Mucosa of descending colon (tissue), 3 donors: Measurements from ENCODE around the gene ASB13. TPM values are rescaled to one million over a fixed set of nuclear protein-coding genes. Genes with fewer than 3 reads are reported as not detected.

ENCODE experiments used
- ATAC-seq: fragments of 200-7000 bp; cut with Tn5 transposase; one replicate; pipeline ENCODE4 v1.9.1; 2020; ENCODE audit warnings: mild to moderate bottlenecking, moderate library complexity
- DNase-seq, 3 donors: peaks; one replicate each; pipeline ENCODE4 v3.0.0-alpha.2; 2020
- H3K36me3 ChIP-seq: fragments of 200-600 bp; one replicate; pipeline ENCODE4 v1.8.0; 2021; ENCODE audit warnings: low read depth, mild to moderate bottlenecking
- H3K4me1 ChIP-seq: fragments of 200-600 bp; one replicate; pipeline ENCODE4 v1.8.0; 2021; ENCODE audit warnings: low read depth, mild to moderate bottlenecking
- H3K4me3 ChIP-seq: fragments of 200-600 bp; one replicate; pipeline ENCODE4 v1.8.0; 2021; ENCODE audit warnings: mild to moderate bottlenecking
- H3K9me3 ChIP-seq: fragments of 200-600 bp; one replicate; pipeline ENCODE4 v1.8.0; 2021; ENCODE audit warnings: mild to moderate bottlenecking
- CTCF ChIP-seq: fragments of 200-600 bp; IDR thresholded peaks from one replicate; pipeline ENCODE4 v1.8.0; 2022; ENCODE audit warnings: antibody characterized with exemption, mild to moderate bottlenecking
- intact Hi-C, 2 donors: fragments of 100-400 bp; cut with DNase I in 1 of 2; cut with micrococcal nuclease in 1 of 2; formaldehyde crosslinking; loops; one replicate each; pipeline versions ENCODE4 v1.11.0 to v1.11.1; 2022; cut with DNase I, micrococcal nuclease
- total RNA-seq, 3 donors: library from RNA; stranded (reverse); fragmentation: NEBNext Ultra II Directional in 2 of 3; extraction: Animal tissue kit (Norgen Biotek cat#: 25700) in 2 of 3; gene quantifications; one replicate each; pipeline versions ENCODE4 v1.2.1 to v1.2.4, GENCODE V29; 2021 to 2023
- donor health status: DM: no; HTN: no; CAD: no; lungs with moderate emphysema.
- donor health status: DM: no; HTN: no; CAD: no.
- donor health status: DM: no; HTN: yes; CAD: no.

ASB13 gene
- total RNA-seq, 3 donors from 2014 or later, result 34.6 to 76.1 (median 50.5) TPM

GRCh38 chr10:5656737-5657579 is 9.4 kb downstream of the ASB13 start:
- no peak overlapping the region for H3K4me3 ChIP-seq
- H3K36me3 ChIP-seq, result no peaks in the 10 kb centered on the region
- H3K4me1 ChIP-seq, result peaks cover 46% of the 10 kb centered on the region
- TF ChIP-seq CTCF, result no peak
- intact Hi-C loops, result no loop called here
- ATAC-seq (no peak), DNase-seq (no peak)
- no peaks in the 10 kb centered on the region for H3K9me3 ChIP-seq

DNA sequence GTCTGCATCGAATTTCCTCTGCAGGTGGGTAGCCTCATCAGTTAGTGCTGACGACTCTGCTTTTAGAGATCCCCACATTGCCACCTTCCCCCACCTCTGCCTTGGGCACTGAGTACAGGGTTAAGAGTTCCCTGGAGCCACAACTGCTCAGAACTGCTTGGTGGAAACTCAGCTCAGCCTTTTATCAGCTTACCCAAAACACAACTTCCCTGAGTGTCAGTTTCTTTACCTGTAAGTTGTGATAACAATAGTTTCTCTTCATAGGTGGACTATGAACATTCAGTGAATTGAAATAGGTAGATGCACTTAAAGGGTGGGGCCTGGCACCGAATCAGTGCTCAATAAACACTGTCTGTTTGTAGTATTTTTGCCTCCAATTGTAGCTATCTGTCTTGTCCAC is 11.3 kb downstream of the ASB13 start:
- Histone ChIP-seq H3K4me3 (no peak overlapping the region), H3K9me3 (no peaks in the 10 kb centered on the region), H3K36me3 (no peaks in the 10 kb centered on the region), H3K4me1 (peaks cover 37% of the 10 kb centered on the region)
- intact Hi-C loops, result no loop called here
- ATAC-seq, result peak; percentile 75
- TF ChIP-seq CTCF, result no peak
- DNase-seq, result peak in 2 of 3 donors; percentile 75 to 88

DNA sequence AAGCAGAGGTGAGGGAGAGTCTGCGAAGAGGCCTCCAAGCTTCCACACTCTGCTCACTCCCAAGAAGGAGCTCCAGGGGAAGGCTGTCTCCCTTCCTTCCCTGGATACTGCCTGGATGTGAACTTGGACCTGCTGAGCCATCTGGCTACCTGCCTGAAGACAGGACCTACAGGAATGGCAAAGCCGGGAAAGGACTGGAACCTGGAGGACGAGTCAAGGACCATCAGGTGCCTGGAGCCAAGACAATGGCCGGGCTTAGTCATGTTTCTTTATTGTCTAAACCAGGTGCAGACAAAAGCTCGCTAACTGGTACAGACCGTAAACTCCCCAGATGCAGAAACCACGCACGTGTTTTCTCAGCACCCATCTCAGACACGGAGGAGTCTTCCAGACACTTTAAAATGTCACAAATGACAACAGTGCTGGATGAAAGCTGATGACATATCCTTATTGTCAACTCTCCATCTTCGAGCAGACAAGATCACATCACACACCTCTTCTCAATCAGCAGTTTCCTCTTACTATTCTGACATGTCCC is 12.1 kb downstream of the ASB13 start:
- DNase-seq (peak in 2 of 3 donors; percentile 57 to 64), ATAC-seq (peak; percentile 69)
- no peak for TF ChIP-seq CTCF
- Histone ChIP-seq H3K4me1 (peaks cover 32% of the 10 kb centered on the region), H3K9me3 (no peaks in the 10 kb centered on the region), H3K36me3 (no peaks in the 10 kb centered on the region), H3K4me3 (no peak overlapping the region)
- intact Hi-C loops, result no loop called here

DNA sequence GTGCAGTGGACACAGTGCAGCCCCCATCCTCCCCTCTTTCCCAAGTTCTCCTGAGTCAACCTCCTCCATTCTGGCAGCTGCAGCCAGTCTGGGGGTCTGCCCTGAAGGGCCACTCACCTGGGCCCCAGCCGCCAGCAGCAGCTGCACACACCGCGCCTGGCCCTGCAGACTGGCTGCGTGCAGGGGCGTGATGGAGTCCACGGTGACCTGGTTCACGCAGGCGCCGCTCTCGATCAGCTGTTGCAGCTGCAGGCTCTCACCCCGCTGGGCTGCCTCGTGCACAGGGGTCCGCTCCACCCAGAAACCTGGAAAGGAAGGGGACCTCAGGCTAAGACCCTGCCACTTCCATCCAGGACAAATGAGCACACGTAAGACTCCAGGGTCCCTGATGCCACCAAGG is 13.6 kb downstream of the ASB13 start:
- intact Hi-C loops, result no loop called here
- ATAC-seq (no peak), DNase-seq (no peak)
- Histone ChIP-seq H3K9me3 (no peaks in the 10 kb centered on the region), H3K36me3 (no peaks in the 10 kb centered on the region), H3K4me3 (no peak overlapping the region), H3K4me1 (peaks cover 32% of the 10 kb centered on the region)
- no peak for TF ChIP-seq CTCF

DNA sequence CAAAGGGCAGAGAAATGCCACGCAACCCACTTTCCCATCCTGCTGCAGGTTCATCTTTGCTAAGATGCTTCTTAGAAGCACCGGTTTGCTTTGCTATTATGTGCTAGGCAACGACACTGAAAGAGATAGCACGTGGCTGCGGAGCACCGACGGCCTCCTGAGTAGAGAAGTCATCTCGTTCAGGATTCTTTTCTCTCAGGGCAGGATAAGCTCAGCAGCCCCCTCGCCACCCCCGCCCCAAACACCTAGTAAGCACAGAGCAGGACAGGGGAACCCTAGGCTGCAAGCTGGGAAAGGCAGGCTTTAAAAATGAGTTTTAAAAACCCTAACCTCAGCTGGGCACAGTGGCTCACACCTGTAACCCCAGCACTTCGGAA is 15.0 kb downstream of the ASB13 start:
- intact Hi-C loops, result no loop called here
- no peaks in the 10 kb centered on the region for H3K36me3 ChIP-seq
- DNase-seq, result no peak
- H3K4me1 ChIP-seq, result peaks cover 32% of the 10 kb centered on the region
- ATAC-seq, result no peak
- H3K9me3 ChIP-seq, result no peaks in the 10 kb centered on the region
- H3K4me3 ChIP-seq, result no peak overlapping the region
- no peak for TF ChIP-seq CTCF
